GM23338 (cell line): ENCODE data around the gene PHLDA3. TPM values are rescaled to one million over a fixed set of nuclear protein-coding genes. Genes with fewer than 3 reads are reported as not detected.

ENCODE experiments used
- ATAC-seq: fragments of 200-7000 bp; cut with Tn5 transposase; 3 replicates; pipeline ENCODE4 v1.9.1; 2020
- DNase-seq: peaks from one replicate; pipeline ENCODE4 v3.0.0-alpha.2; 2015; ENCODE audit warnings: low spot score
- H2AFZ ChIP-seq: fragments of 200-600 bp; sonication (generic); 2 replicates; pipeline ENCODE4 v1.8.0; 2016; ENCODE audit warnings: antibody characterized with exemption, mild to moderate bottlenecking, moderate library complexity
- H3F3A ChIP-seq: fragments of 200-600 bp; sonication (generic); replicated peaks from 2 replicates; pipeline ENCODE4 v1.8.0; 2017; ENCODE audit warnings: antibody characterized with exemption, mixed run types, low read depth
- H3K27ac ChIP-seq: fragments of 200-600 bp; sonication (generic); 2 replicates; pipeline ENCODE4 v1.6.1; 2016; ENCODE audit warnings: low read depth
- H3K27me3 ChIP-seq: fragments of 200-600 bp; sonication (generic); 2 replicates; pipeline ENCODE4 v1.8.0; 2016; ENCODE audit warnings: mild to moderate bottlenecking, mixed run types, moderate library complexity; ENCODE audit not compliant: insufficient read depth
- H3K36me3 ChIP-seq: fragments of 200-600 bp; sonication (generic); 2 replicates; pipeline ENCODE4 v1.8.0; 2016; ENCODE audit warnings: mild to moderate bottlenecking; ENCODE audit not compliant: insufficient read depth
- H3K4me1 ChIP-seq: fragments of 200-600 bp; sonication (generic); 2 replicates; pipeline ENCODE4 v1.8.0; 2016; ENCODE audit warnings: mild to moderate bottlenecking, moderate library complexity; ENCODE audit not compliant: insufficient read depth
- H3K4me2 ChIP-seq: fragments of 200-600 bp; sonication (generic); 2 replicates; pipeline ENCODE4 v1.7.1; 2017; ENCODE audit warnings: mixed run types
- H3K4me3 ChIP-seq: fragments of 200-600 bp; sonication (generic); 2 replicates; pipeline ENCODE4 v1.6.1; 2016; ENCODE audit warnings: mixed run types
- H3K79me2 ChIP-seq: fragments of 200-600 bp; sonication (generic); replicated peaks from 2 replicates; pipeline ENCODE4 v1.8.0; 2017; ENCODE audit warnings: mild to moderate bottlenecking; ENCODE audit not compliant: insufficient read depth
- H3K9me2 ChIP-seq: fragments of 200-600 bp; sonication (generic); 2 replicates; pipeline ENCODE4 v1.8.0; 2017; ENCODE audit not compliant: insufficient read depth
- H4K20me1 ChIP-seq: fragments of 200-600 bp; sonication (generic); replicated peaks from 2 replicates; pipeline ENCODE4 v1.8.0; 2017; ENCODE audit warnings: mild to moderate bottlenecking; ENCODE audit not compliant: insufficient read depth
- H3K27ac Mint-ChIP-seq: 2 replicates; pipeline ENCODE4 v1.8.0; 2020; ENCODE audit warnings: inconsistent platforms, mild to moderate bottlenecking, moderate library complexity, mixed read lengths
- H3K27me3 Mint-ChIP-seq: 3 replicates; pipeline ENCODE4 v1.8.0; 2022; ENCODE audit warnings: low read depth, mild to moderate bottlenecking, moderate library complexity, mixed read lengths, inconsistent platforms; ENCODE audit not compliant: insufficient read depth, poor library complexity
- H3K36me3 Mint-ChIP-seq: 3 replicates; pipeline ENCODE4 v1.8.0; 2021; ENCODE audit warnings: low read depth, mild to moderate bottlenecking, inconsistent platforms, moderate library complexity, mixed read lengths
- H3K4me1 Mint-ChIP-seq: 3 replicates; pipeline ENCODE4 v1.8.0; 2020; ENCODE audit warnings: mild to moderate bottlenecking, inconsistent platforms, mixed read lengths
- H3K4me3 Mint-ChIP-seq: 3 replicates; pipeline ENCODE4 v1.8.0; 2021; ENCODE audit warnings: moderate library complexity, mild to moderate bottlenecking, inconsistent platforms, mixed read lengths
- H3K9me3 Mint-ChIP-seq: 3 replicates; pipeline ENCODE4 v1.8.0; 2020; ENCODE audit warnings: moderate library complexity, mild to moderate bottlenecking, inconsistent platforms, mixed read lengths
- CREB1 ChIP-seq: fragments of 250-450 bp; sonication (Bioruptor Pico); IDR thresholded peaks from 2 replicates; pipeline ENCODE4 v1.5.0; 2020; ENCODE audit warnings: low read depth, mild to moderate bottlenecking, moderate library complexity
- EZH2phosphoT487 ChIP-seq: fragments of 200-600 bp; sonication (generic); IDR thresholded peaks from one replicate; pipeline ENCODE4 v1.8.1; 2018; ENCODE audit warnings: antibody characterized with exemption; ENCODE audit not compliant: unreplicated experiment
- JUNB ChIP-seq: IDR thresholded peaks from one replicate; pipeline ENCODE4 v1.6.1; 2016; ENCODE audit warnings: antibody characterized with exemption; ENCODE audit not compliant: unreplicated experiment
- NANOG ChIP-seq: IDR thresholded peaks from 2 replicates; pipeline ENCODE4 v1.6.1; 2016; ENCODE audit warnings: antibody characterized with exemption, borderline replicate concordance
- POLR2AphosphoS5 ChIP-seq: IDR thresholded peaks from 2 replicates; pipeline ENCODE4 v1.6.1; 2016; ENCODE audit warnings: antibody characterized with exemption, low read depth
- STAT1 ChIP-seq: IDR thresholded peaks from one replicate; pipeline ENCODE4 v1.6.1; 2016; ENCODE audit warnings: antibody characterized with exemption; ENCODE audit not compliant: unreplicated experiment
- ZNF114 ChIP-seq: fragments of 250-450 bp; sonication (Bioruptor Pico); IDR thresholded peaks from 2 replicates; pipeline ENCODE4 v1.5.0; 2020; ENCODE audit warnings: mild to moderate bottlenecking, moderate library complexity
- ZNF331 ChIP-seq: fragments of 250-450 bp; sonication (Bioruptor Pico); IDR thresholded peaks from 2 replicates; pipeline ENCODE4 v1.5.0; 2020; ENCODE audit warnings: low read depth, mild to moderate bottlenecking, moderate library complexity
- ZNF462 ChIP-seq: fragments of 250-450 bp; sonication (Bioruptor Pico); IDR thresholded peaks from 2 replicates; pipeline ENCODE4 v1.5.0; 2020; ENCODE audit warnings: mild to moderate bottlenecking, moderate library complexity
- polyA plus RNA-seq: library from polyadenylated mRNA; unstranded; fragments of >200 nt; fragmentation: Nextera tagmentation; extraction: Ambion mirVana; gene quantifications from 2 replicates; pipeline ENCODE4 v1.2.1, GENCODE V29; 2016
- total RNA-seq: library from RNA; depleted of rRNA; stranded (reverse); fragments of >200 nt; shearing (Covaris generic); gene quantifications from 2 replicates; pipeline ENCODE4 v1.2.3, GENCODE V29; 2014
- TF ChIP-seq, protein P1 (sequence below), 2 experiments: fragments of 200-600 bp in 1 of 2; sonication (generic) in 1 of 2; conservative IDR thresholded peaks; 2 replicates each; pipeline versions ENCODE4 v1.5.1 to v1.6.1; 2016 to 2017; ENCODE audit warnings: antibody characterized with exemption in 2 of 2, low read depth in 2 of 2, mild to moderate bottlenecking in 2 of 2, moderate library complexity in 1 of 2
- TF ChIP-seq, protein P2 (sequence below): IDR thresholded peaks from one replicate; pipeline ENCODE4 v1.6.1; 2018; ENCODE audit warnings: antibody characterized with exemption; ENCODE audit not compliant: unreplicated experiment

The PHLDA3 gene
- total and polyA plus RNA-seq, 2 experiments from 2014 or later: 37.5 to 87.4 TPM

DNA sequence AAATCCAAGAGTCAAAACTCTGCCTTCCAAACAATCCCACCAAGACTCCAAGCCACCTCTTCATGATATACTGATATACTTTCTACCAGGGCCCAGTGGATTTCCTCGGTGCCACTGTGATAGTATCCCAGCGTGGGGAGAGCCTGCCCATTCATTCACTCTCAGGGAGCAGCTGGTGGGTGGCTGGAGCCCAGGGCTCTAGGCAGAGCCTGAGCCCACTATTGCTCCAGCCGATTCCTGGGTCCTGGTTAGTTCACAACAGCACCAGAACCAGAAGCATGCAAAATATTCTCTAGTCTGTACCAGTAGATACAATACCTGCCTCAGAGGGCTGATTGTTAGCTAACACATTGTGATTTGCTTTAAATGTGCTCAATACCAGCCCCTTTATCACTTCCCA, 37.1 kb upstream of the PHLDA3 start:
- Histone ChIP-seq H3K27me3 (peaks cover 39% of the 10 kb centered on the region), H4K20me1 (no peaks in the 10 kb centered on the region), H3F3A (peaks cover 15% of the 10 kb centered on the region; the same call in 1 of the 2 replicates), H3K4me1 (peaks cover 30% of the 10 kb centered on the region), H2AFZ (peak overlapping the region; percentile 98), H3K9me2 (no peaks in the 10 kb centered on the region), H3K4me3 (peak overlapping the region; percentile 65), H3K79me2 (peaks cover 3% of the 10 kb centered on the region; the same call in 1 of the 2 replicates), H3K36me3 (no peaks in the 10 kb centered on the region), H3K27ac (no peak overlapping the region), H3K4me2 (peak overlapping the region; percentile 95)
- ATAC-seq (peak; percentile 9), DNase-seq (no peak)
- peak overlapping the region; percentile 79 for H3K4me3 Mint-ChIP-seq
- H3K4me1 Mint-ChIP-seq: peaks cover 44% of the 10 kb centered on the region
- H3K27me3 Mint-ChIP-seq: peaks cover 36% of the 10 kb centered on the region
- no peaks in the 10 kb centered on the region for H3K9me3 Mint-ChIP-seq
- no peak overlapping the region for H3K27ac Mint-ChIP-seq
- TF ChIP-seq ZNF462 (no peak), JUNB (no peak), STAT1 (no peak), ZNF331 (CRISPR knock-in tag) (no peak), ZNF114 (CRISPR knock-in tag) (no peak), POLR2AphosphoS5 (no peak), EZH2phosphoT487 (no peak), CREB1 (no peak), NANOG (no peak)
- TF ChIP-seq, protein P1, sequence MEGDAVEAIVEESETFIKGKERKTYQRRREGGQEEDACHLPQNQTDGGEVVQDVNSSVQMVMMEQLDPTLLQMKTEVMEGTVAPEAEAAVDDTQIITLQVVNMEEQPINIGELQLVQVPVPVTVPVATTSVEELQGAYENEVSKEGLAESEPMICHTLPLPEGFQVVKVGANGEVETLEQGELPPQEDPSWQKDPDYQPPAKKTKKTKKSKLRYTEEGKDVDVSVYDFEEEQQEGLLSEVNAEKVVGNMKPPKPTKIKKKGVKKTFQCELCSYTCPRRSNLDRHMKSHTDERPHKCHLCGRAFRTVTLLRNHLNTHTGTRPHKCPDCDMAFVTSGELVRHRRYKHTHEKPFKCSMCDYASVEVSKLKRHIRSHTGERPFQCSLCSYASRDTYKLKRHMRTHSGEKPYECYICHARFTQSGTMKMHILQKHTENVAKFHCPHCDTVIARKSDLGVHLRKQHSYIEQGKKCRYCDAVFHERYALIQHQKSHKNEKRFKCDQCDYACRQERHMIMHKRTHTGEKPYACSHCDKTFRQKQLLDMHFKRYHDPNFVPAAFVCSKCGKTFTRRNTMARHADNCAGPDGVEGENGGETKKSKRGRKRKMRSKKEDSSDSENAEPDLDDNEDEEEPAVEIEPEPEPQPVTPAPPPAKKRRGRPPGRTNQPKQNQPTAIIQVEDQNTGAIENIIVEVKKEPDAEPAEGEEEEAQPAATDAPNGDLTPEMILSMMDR (conservative IDR thresholded peaks at IDR 0.05; ENCODE audit: low read depth in 2 of 2): no peak
- TF ChIP-seq, protein P2, sequence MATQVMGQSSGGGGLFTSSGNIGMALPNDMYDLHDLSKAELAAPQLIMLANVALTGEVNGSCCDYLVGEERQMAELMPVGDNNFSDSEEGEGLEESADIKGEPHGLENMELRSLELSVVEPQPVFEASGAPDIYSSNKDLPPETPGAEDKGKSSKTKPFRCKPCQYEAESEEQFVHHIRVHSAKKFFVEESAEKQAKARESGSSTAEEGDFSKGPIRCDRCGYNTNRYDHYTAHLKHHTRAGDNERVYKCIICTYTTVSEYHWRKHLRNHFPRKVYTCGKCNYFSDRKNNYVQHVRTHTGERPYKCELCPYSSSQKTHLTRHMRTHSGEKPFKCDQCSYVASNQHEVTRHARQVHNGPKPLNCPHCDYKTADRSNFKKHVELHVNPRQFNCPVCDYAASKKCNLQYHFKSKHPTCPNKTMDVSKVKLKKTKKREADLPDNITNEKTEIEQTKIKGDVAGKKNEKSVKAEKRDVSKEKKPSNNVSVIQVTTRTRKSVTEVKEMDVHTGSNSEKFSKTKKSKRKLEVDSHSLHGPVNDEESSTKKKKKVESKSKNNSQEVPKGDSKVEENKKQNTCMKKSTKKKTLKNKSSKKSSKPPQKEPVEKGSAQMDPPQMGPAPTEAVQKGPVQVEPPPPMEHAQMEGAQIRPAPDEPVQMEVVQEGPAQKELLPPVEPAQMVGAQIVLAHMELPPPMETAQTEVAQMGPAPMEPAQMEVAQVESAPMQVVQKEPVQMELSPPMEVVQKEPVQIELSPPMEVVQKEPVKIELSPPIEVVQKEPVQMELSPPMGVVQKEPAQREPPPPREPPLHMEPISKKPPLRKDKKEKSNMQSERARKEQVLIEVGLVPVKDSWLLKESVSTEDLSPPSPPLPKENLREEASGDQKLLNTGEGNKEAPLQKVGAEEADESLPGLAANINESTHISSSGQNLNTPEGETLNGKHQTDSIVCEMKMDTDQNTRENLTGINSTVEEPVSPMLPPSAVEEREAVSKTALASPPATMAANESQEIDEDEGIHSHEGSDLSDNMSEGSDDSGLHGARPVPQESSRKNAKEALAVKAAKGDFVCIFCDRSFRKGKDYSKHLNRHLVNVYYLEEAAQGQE: no peak
- H3K36me3 Mint-ChIP-seq: no peaks in the 10 kb centered on the region
